ENCODE results near the gene HSF2BP.

- TF ChIP-seq CTCF (IDR thresholded peaks at IDR 0.05; ENCODE audit: poor library complexity, severe bottlenecking) (no peak), REST (IDR thresholded peaks at IDR 0.05; ENCODE audit: borderline replicate concordance) (no peak), POLR2AphosphoS5 (IDR thresholded peaks at IDR 0.05) (no peak), EP300 (conservative IDR thresholded peaks at IDR 0.05; ENCODE audit: poor library complexity, severe bottlenecking) (no peak), MXI1 (conservative IDR thresholded peaks at IDR 0.05; ENCODE audit: poor library complexity, severe bottlenecking) (no peak), SMC3 (conservative IDR thresholded peaks at IDR 0.05; ENCODE audit: poor library complexity) (no peak)
These were observed 18.9 kb downstream of the HSF2BP start for GRCh38 chr21:43640400-43640799.
